ENCODE data around the gene DNAH12. TPM values are rescaled to one million over a fixed set of nuclear protein-coding genes. Genes with fewer than 3 reads are reported as not detected.
"Not testable (repeated sequence)": the region's sequence is repeated elsewhere in the genome, so short reads cannot be mapped to it uniquely, and the experiment has no call there.

DNAH12 gene
- total and polyA plus RNA-seq, 4 donors = 0.10 to 0.18 TPM; not detected in 2

- Histone ChIP-seq H3K4me1 (ENCODE audit: control insufficient read depth in 1 of 2, insufficient read depth in 2 of 2, low read length in 2 of 2) (no peaks in the 10 kb centered on the region), H3K27me3 (ENCODE audit: control insufficient read depth in 1 of 2, insufficient read depth in 2 of 2, low read length in 1 of 2) (no peaks in the 10 kb centered on the region), H3K27ac (ENCODE audit: low read depth in 1 of 2, low read length in 2 of 2) (no peak overlapping the region), H3K9me3 (ENCODE audit: control insufficient read depth, low read length) (no peaks in the 10 kb centered on the region), H3K4me3 (ENCODE audit: low read length in 2 of 2) (no peak overlapping the region), H3K36me3 (ENCODE audit: control insufficient read depth in 1 of 2, insufficient read depth in 2 of 2, low read length in 1 of 2) (no peaks in the 10 kb centered on the region)
- intact Hi-C loops (cut with DNase I) = no loop called here
- no peak for DNase-seq
- no peak for ATAC-seq (ENCODE audit: low FRiP score)
These were observed 46.2 kb downstream of the DNAH12 start for GRCh38 chr3:57497904-57498303.

- WGBS, 2 donors = 73 to 77% methylated on average over 1 of the region's 1 CpG
- no peaks in the 10 kb centered on the region for H3K9me3 ChIP-seq (ENCODE audit: control insufficient read depth, low read length)
- no peak overlapping the region for H3K27ac ChIP-seq (ENCODE audit: low read depth in 1 of 2, low read length in 2 of 2)
- H3K36me3 ChIP-seq (ENCODE audit: control insufficient read depth in 1 of 2, insufficient read depth in 2 of 2, low read length in 1 of 2) = no peaks in the 10 kb centered on the region
- no peak for ATAC-seq (ENCODE audit: low FRiP score)
- no peak overlapping the region for H3K4me3 ChIP-seq (ENCODE audit: low read length in 2 of 2)
- no peak for DNase-seq
- no peaks in the 10 kb centered on the region for H3K4me1 ChIP-seq (ENCODE audit: control insufficient read depth in 1 of 2, insufficient read depth in 2 of 2, low read length in 2 of 2)
- intact Hi-C loops (cut with DNase I) = no loop called here
- no peaks in the 10 kb centered on the region for H3K27me3 ChIP-seq (ENCODE audit: control insufficient read depth in 1 of 2, insufficient read depth in 2 of 2, low read length in 1 of 2)
These were observed 59.6 kb downstream of the DNAH12 start for GRCh38 chr3:57484563-57484962.

- H3K4me1 ChIP-seq (ENCODE audit: control insufficient read depth in 1 of 2, insufficient read depth in 2 of 2, low read length in 2 of 2); H3K4me3 ChIP-seq (ENCODE audit: low read length in 2 of 2); DNase-seq; ATAC-seq (ENCODE audit: low FRiP score); intact Hi-C loops (cut with DNase I); H3K27me3 ChIP-seq (ENCODE audit: control insufficient read depth in 1 of 2, insufficient read depth in 2 of 2, low read length in 1 of 2); H3K9me3 ChIP-seq (ENCODE audit: control insufficient read depth, low read length); H3K36me3 ChIP-seq (ENCODE audit: control insufficient read depth in 1 of 2, insufficient read depth in 2 of 2, low read length in 1 of 2); H3K27ac ChIP-seq (ENCODE audit: low read depth in 1 of 2, low read length in 2 of 2): not testable (repeated sequence)
- 96 to 97% methylated on average over 13 of the region's 13 CpGs for WGBS, 2 donors
These were observed 67.0 kb downstream of the DNAH12 start for GRCh38 chr3:57477193-57477592.

- Histone ChIP-seq H3K36me3 (ENCODE audit: control insufficient read depth in 1 of 2, insufficient read depth in 2 of 2, low read length in 1 of 2) (no peaks in the 10 kb centered on the region), H3K4me1 (ENCODE audit: control insufficient read depth in 1 of 2, insufficient read depth in 2 of 2, low read length in 2 of 2) (no peaks in the 10 kb centered on the region), H3K4me3 (ENCODE audit: low read length in 2 of 2) (no peak overlapping the region), H3K9me3 (ENCODE audit: control insufficient read depth, low read length) (no peaks in the 10 kb centered on the region), H3K27me3 (ENCODE audit: control insufficient read depth in 1 of 2, insufficient read depth in 2 of 2, low read length in 1 of 2) (no peaks in the 10 kb centered on the region), H3K27ac (ENCODE audit: low read depth in 1 of 2, low read length in 2 of 2) (no peak overlapping the region)
- WGBS, 2 donors = 58 to 60% methylated on average over 4 of the region's 4 CpGs
- intact Hi-C loops (cut with DNase I) = no loop called here
- no peak for DNase-seq
- ATAC-seq (ENCODE audit: low FRiP score) = no peak
These were observed 79.3 kb downstream of the DNAH12 start for GRCh38 chr3:57464801-57465200.

GRCh38 chr3:57464011-57464410 lies 80.1 kb downstream of the DNAH12 start:
- H3K4me3 ChIP-seq (ENCODE audit: low read length in 2 of 2) = no peak overlapping the region
- intact Hi-C loops (cut with DNase I) = no loop called here
- H3K4me1 ChIP-seq (ENCODE audit: control insufficient read depth in 1 of 2, insufficient read depth in 2 of 2, low read length in 2 of 2) = no peaks in the 10 kb centered on the region
- no peak overlapping the region for H3K27ac ChIP-seq (ENCODE audit: low read depth in 1 of 2, low read length in 2 of 2)
- no peak for DNase-seq
- H3K27me3 ChIP-seq (ENCODE audit: control insufficient read depth in 1 of 2, insufficient read depth in 2 of 2, low read length in 1 of 2) = no peaks in the 10 kb centered on the region
- H3K9me3 ChIP-seq (ENCODE audit: control insufficient read depth, low read length) = no peaks in the 10 kb centered on the region
- no peak for ATAC-seq (ENCODE audit: low FRiP score)
- no peaks in the 10 kb centered on the region for H3K36me3 ChIP-seq (ENCODE audit: control insufficient read depth in 1 of 2, insufficient read depth in 2 of 2, low read length in 1 of 2)
- 73 to 77% methylated on average over 3 of the region's 3 CpGs for WGBS, 2 donors

- H3K9me3 ChIP-seq (ENCODE audit: control insufficient read depth, low read length) = no peaks in the 10 kb centered on the region
- no peaks in the 10 kb centered on the region for H3K4me1 ChIP-seq (ENCODE audit: control insufficient read depth in 1 of 2, insufficient read depth in 2 of 2, low read length in 2 of 2)
- no peak for DNase-seq
- intact Hi-C loops (cut with DNase I) = no loop called here
- H3K27ac ChIP-seq (ENCODE audit: low read depth in 1 of 2, low read length in 2 of 2) = no peak overlapping the region
- 68 to 69% methylated on average over 14 of the region's 14 CpGs for WGBS, 2 donors
- ATAC-seq (ENCODE audit: low FRiP score) = no peak
- H3K4me3 ChIP-seq (ENCODE audit: low read length in 2 of 2) = no peak overlapping the region
- no peaks in the 10 kb centered on the region for H3K27me3 ChIP-seq (ENCODE audit: control insufficient read depth in 1 of 2, insufficient read depth in 2 of 2, low read length in 1 of 2)
- no peaks in the 10 kb centered on the region for H3K36me3 ChIP-seq (ENCODE audit: control insufficient read depth in 1 of 2, insufficient read depth in 2 of 2, low read length in 1 of 2)
These were observed 92.8 kb downstream of the DNAH12 start for GRCh38 chr3:57451150-57451846.

GRCh38 chr3:57449276-57449847 lies 94.8 kb downstream of the DNAH12 start:
- H3K36me3 ChIP-seq (ENCODE audit: control insufficient read depth in 1 of 2, insufficient read depth in 2 of 2, low read length in 1 of 2); H3K4me1 ChIP-seq (ENCODE audit: control insufficient read depth in 1 of 2, insufficient read depth in 2 of 2, low read length in 2 of 2); H3K27ac ChIP-seq (ENCODE audit: low read depth in 1 of 2, low read length in 2 of 2); ATAC-seq (ENCODE audit: low FRiP score); intact Hi-C loops (cut with DNase I); H3K27me3 ChIP-seq (ENCODE audit: control insufficient read depth in 1 of 2, insufficient read depth in 2 of 2, low read length in 1 of 2); H3K4me3 ChIP-seq (ENCODE audit: low read length in 2 of 2); H3K9me3 ChIP-seq (ENCODE audit: control insufficient read depth, low read length); DNase-seq: not testable (repeated sequence)
- 88 to 94% methylated on average over 23 to 33 of the region's 33 CpGs for WGBS, 2 donors

GRCh38 chr3:57448489-57448888 lies 95.7 kb downstream of the DNAH12 start:
- H3K4me1 ChIP-seq (ENCODE audit: control insufficient read depth in 1 of 2, insufficient read depth in 2 of 2, low read length in 2 of 2); H3K4me3 ChIP-seq (ENCODE audit: low read length in 2 of 2); intact Hi-C loops (cut with DNase I); ATAC-seq (ENCODE audit: low FRiP score); H3K9me3 ChIP-seq (ENCODE audit: control insufficient read depth, low read length); DNase-seq; H3K27ac ChIP-seq (ENCODE audit: low read depth in 1 of 2, low read length in 2 of 2); H3K36me3 ChIP-seq (ENCODE audit: control insufficient read depth in 1 of 2, insufficient read depth in 2 of 2, low read length in 1 of 2); H3K27me3 ChIP-seq (ENCODE audit: control insufficient read depth in 1 of 2, insufficient read depth in 2 of 2, low read length in 1 of 2): not testable (repeated sequence)
- WGBS, 2 donors = 68 to 74% methylated on average over 5 of the region's 5 CpGs

- DNase-seq (no peak), ATAC-seq (ENCODE audit: low FRiP score) (no peak)
- H3K9me3 ChIP-seq (ENCODE audit: control insufficient read depth, low read length) = no peaks in the 10 kb centered on the region
- no peak overlapping the region for H3K27ac ChIP-seq (ENCODE audit: low read depth in 1 of 2, low read length in 2 of 2)
- H3K27me3 ChIP-seq (ENCODE audit: control insufficient read depth in 1 of 2, insufficient read depth in 2 of 2, low read length in 1 of 2) = no peaks in the 10 kb centered on the region
- H3K36me3 ChIP-seq (ENCODE audit: control insufficient read depth in 1 of 2, insufficient read depth in 2 of 2, low read length in 1 of 2) = no peaks in the 10 kb centered on the region
- 12 to 15% methylated on average over 1 of the region's 1 CpG for WGBS, 2 donors
- intact Hi-C loops (cut with DNase I) = no loop called here
- no peak overlapping the region for H3K4me3 ChIP-seq (ENCODE audit: low read length in 2 of 2)
- no peaks in the 10 kb centered on the region for H3K4me1 ChIP-seq (ENCODE audit: control insufficient read depth in 1 of 2, insufficient read depth in 2 of 2, low read length in 2 of 2)
These were observed 97.8 kb downstream of the DNAH12 start for GRCh38 chr3:57446318-57446841.

Data from aorta (tissue), 5 donors.